ENCODE data around the gene RPL10. TPM values are rescaled to one million over a fixed set of nuclear protein-coding genes. Genes with fewer than 3 reads are reported as not detected.

RPL10 gene
- total RNA-seq, 2 donors from 2014 or later, result 1,915 to 2,641 TPM

- intact Hi-C loops (cut with DNase I), result no loop called here
- no peaks in the 10 kb centered on the region for H3K4me1 ChIP-seq
- H3K27me3 ChIP-seq, result no peaks in the 10 kb centered on the region
- no peaks in the 10 kb centered on the region for H3K9me3 ChIP-seq
- H3K9ac ChIP-seq (ENCODE audit: low read depth in 2 of 2, low read length in 2 of 2), result peak overlapping the region in 1 of 2 donors; percentile 26
- no peak for DNase-seq
- no peak overlapping the region for H3K4me3 ChIP-seq
- TF ChIP-seq CTCF (IDR thresholded peaks at IDR 0.05), result no peak
- H3K36me3 ChIP-seq, result no peaks in the 10 kb centered on the region
- no peak overlapping the region for H3K27ac ChIP-seq
These were observed 29.0 kb downstream of the RPL10 start for GRCh38 chrX:154426916-154427770.

GRCh38 chrX:154428176-154429171 is 30.3 kb downstream of the RPL10 start, which contains the start of gene ATP6AP1:
Gene ATP6AP1 (plus strand): TSS chrX:154428677. CDS start chrX:154428693, 16 bp downstream.
- Histone ChIP-seq H3K27ac (peak within 1 kb of the TSS; percentile 73), H3K4me3 (peak within 1 kb of the TSS; percentile 72), H3K4me1 (no peaks in the 10 kb centered on the region), H3K9ac (ENCODE audit: low read depth in 2 of 2, low read length in 2 of 2) (peak within 1 kb of the TSS; percentile 73 to 74), H3K36me3 (no peaks in the 10 kb centered on the region), H3K27me3 (no peaks in the 10 kb centered on the region), H3K9me3 (no peaks in the 10 kb centered on the region)
- intact Hi-C loops (cut with DNase I), result no loop called here
- no peak for TF ChIP-seq CTCF (IDR thresholded peaks at IDR 0.05)
- peak; percentile 91 for DNase-seq

GRCh38 chrX:154429711-154430110 is 31.5 kb downstream of the RPL10 start:
- H3K27me3 ChIP-seq, result no peaks in the 10 kb centered on the region
- intact Hi-C loops (cut with DNase I), result no loop called here
- no peak overlapping the region for H3K27ac ChIP-seq
- no peak for TF ChIP-seq CTCF (IDR thresholded peaks at IDR 0.05)
- no peak overlapping the region for H3K4me3 ChIP-seq
- no peak for DNase-seq
- no peaks in the 10 kb centered on the region for H3K9me3 ChIP-seq
- no peak overlapping the region for H3K9ac ChIP-seq (ENCODE audit: low read depth in 2 of 2, low read length in 2 of 2)
- no peaks in the 10 kb centered on the region for H3K4me1 ChIP-seq
- no peaks in the 10 kb centered on the region for H3K36me3 ChIP-seq

GRCh38 chrX:154430479-154430878 is 32.3 kb downstream of the RPL10 start:
- H3K27ac ChIP-seq, result peak overlapping the region; percentile 27
- no peaks in the 10 kb centered on the region for H3K27me3 ChIP-seq
- H3K4me1 ChIP-seq, result no peaks in the 10 kb centered on the region
- H3K9ac ChIP-seq (ENCODE audit: low read depth in 2 of 2, low read length in 2 of 2), result no peak overlapping the region
- no peak for DNase-seq
- no peak for TF ChIP-seq CTCF (IDR thresholded peaks at IDR 0.05)
- H3K4me3 ChIP-seq, result no peak overlapping the region
- H3K9me3 ChIP-seq, result no peaks in the 10 kb centered on the region
- H3K36me3 ChIP-seq, result no peaks in the 10 kb centered on the region
- intact Hi-C loops (cut with DNase I), result no loop called here

- Histone ChIP-seq H3K4me1 (no peaks in the 10 kb centered on the region), H3K27ac (peak overlapping the region; percentile 27), H3K36me3 (no peaks in the 10 kb centered on the region), H3K9me3 (no peaks in the 10 kb centered on the region), H3K27me3 (no peaks in the 10 kb centered on the region), H3K9ac (ENCODE audit: low read depth in 2 of 2, low read length in 2 of 2) (no peak overlapping the region), H3K4me3 (no peak overlapping the region)
- intact Hi-C loops (cut with DNase I), result no loop called here
- no peak for TF ChIP-seq CTCF (IDR thresholded peaks at IDR 0.05)
- DNase-seq, result no peak
These were observed 32.7 kb downstream of the RPL10 start for GRCh38 chrX:154430916-154431315.

Measured in colonic mucosa (tissue), 4 donors.